Body of pancreas (tissue), 4 donors: ENCODE measurements around the gene TPM2. TPM values are rescaled to one million over a fixed set of nuclear protein-coding genes. Genes with fewer than 3 reads are reported as not detected.
"Not testable (repeated sequence)": the region's sequence is repeated elsewhere in the genome, so short reads cannot be mapped to it uniquely, and the experiment has no call there.

ENCODE experiments used
- ATAC-seq: fragments of 150-250 bp; one replicate; pipeline ENCODE4 v1.9.1; 2016
- DNase-seq, 4 donors: peaks; one replicate each; pipeline ENCODE4 v3.0.0-alpha.2; 2019
- H3K27ac ChIP-seq, 4 donors: fragments of 200-600 bp; sonication (generic); 1 replicate in 3 of 4; 2 replicates in 1 of 4; pipeline versions ENCODE4 v1.5.1 to v1.6.1; 2016 to 2019; ENCODE audit warnings: mild to moderate bottlenecking in 1 of 4, mixed read lengths in 1 of 4, moderate library complexity in 1 of 4
- H3K27me3 ChIP-seq, 2 donors: fragments of 200-600 bp; sonication (generic); one replicate each; pipeline ENCODE4 v1.6.0; 2016; ENCODE audit warnings: mild to moderate bottlenecking in 1 of 2
- H3K36me3 ChIP-seq, 2 donors: fragments of 200-600 bp; sonication (generic); replicated peaks in 1 of 2; 2 replicates each; pipeline ENCODE4 v1.5.1; 2016; ENCODE audit warnings: low read depth in 2 of 2; ENCODE audit not compliant: insufficient read depth in 1 of 2
- H3K4me1 ChIP-seq: fragments of 200-600 bp; sonication (generic); one replicate; pipeline ENCODE4 v1.6.0; 2016
- H3K4me3 ChIP-seq, 2 donors: fragments of 200-600 bp; sonication (generic); 1 replicate in 1 of 2; 2 replicates in 1 of 2; pipeline ENCODE4 v1.5.1; 2016 to 2019
- H3K9me3 ChIP-seq, 3 donors: fragments of 200-600 bp; sonication (generic); 1 replicate in 2 of 3; 2 replicates in 1 of 3; pipeline ENCODE4 v1.5.1; 2016
- POLR2A ChIP-seq, 3 donors: fragments of 450-650 bp; IDR thresholded peaks; one replicate each; pipeline ENCODE4 v1.6.1; 2016; ENCODE audit warnings: antibody characterized with exemption in 3 of 3, mild to moderate bottlenecking in 2 of 3
- WGBS, 2 donors: methylation state at CpG; one replicate each; pipeline ENCODE4 v1.1.5; 2017; 5-methylcytosine and 5-hydroxymethylcytosine counted together
- intact Hi-C: fragments of 100-400 bp; cut with DNase I; formaldehyde crosslinking; loops from one replicate; pipeline ENCODE4 v1.15.1; 2023
- total RNA-seq, 2 donors: library from RNA; depleted of rRNA; stranded (reverse); fragments of >200 nt; gene quantifications; one replicate each; pipeline ENCODE4 v1.1.0, GENCODE V29; 2016
- TF ChIP-seq, protein P1 (sequence below), 7 experiments: fragments of 450-650 bp in 4 of 7; fragments of 200-600 bp in 3 of 7; sonication (generic) in 3 of 7; IDR thresholded peaks; one replicate each; pipeline ENCODE4 v1.5.1; 2016 to 2019; ENCODE audit warnings: antibody characterized with exemption in 7 of 7

The TPM2 gene
- total RNA-seq, 2 donors from 2014 or later = 75.8 to 132 TPM

DNA sequence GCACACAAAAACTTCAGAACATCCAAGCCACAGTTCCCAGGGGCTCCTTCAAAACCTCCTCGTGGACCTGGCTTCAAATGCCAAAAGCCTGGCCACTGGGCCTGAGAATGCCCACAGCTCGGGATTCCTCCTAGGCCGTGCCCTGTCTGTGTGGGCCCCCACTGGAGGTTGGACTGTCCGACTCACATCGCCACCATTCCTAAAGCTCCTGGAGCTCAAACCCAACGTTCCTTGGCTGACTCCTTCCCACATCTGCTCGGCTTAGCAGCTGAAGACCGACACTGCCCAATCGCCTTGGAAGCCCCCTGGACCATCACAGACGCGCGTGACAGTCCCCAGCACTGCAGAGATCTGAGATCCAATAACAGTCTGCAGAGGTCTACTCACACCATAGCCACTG is 46.7 kb downstream of the TPM2 start:
- Histone ChIP-seq H3K9me3 (no peaks in the 10 kb centered on the region), H3K4me3 (no peak overlapping the region), H3K27me3 (no peaks in the 10 kb centered on the region), H3K4me1 (peaks cover 11% of the 10 kb centered on the region), H3K27ac (no peak overlapping the region), H3K36me3 (no peaks in the 10 kb centered on the region)
- intact Hi-C loops = no loop called here
- DNase-seq = no peak
- ATAC-seq = no peak
- 78 to 93% methylated on average over 2 to 12 of the region's 12 CpGs for WGBS, 2 donors
- TF ChIP-seq POLR2A (IDR thresholded peaks at IDR 0.05) = no peak
- TF ChIP-seq, protein P1, sequence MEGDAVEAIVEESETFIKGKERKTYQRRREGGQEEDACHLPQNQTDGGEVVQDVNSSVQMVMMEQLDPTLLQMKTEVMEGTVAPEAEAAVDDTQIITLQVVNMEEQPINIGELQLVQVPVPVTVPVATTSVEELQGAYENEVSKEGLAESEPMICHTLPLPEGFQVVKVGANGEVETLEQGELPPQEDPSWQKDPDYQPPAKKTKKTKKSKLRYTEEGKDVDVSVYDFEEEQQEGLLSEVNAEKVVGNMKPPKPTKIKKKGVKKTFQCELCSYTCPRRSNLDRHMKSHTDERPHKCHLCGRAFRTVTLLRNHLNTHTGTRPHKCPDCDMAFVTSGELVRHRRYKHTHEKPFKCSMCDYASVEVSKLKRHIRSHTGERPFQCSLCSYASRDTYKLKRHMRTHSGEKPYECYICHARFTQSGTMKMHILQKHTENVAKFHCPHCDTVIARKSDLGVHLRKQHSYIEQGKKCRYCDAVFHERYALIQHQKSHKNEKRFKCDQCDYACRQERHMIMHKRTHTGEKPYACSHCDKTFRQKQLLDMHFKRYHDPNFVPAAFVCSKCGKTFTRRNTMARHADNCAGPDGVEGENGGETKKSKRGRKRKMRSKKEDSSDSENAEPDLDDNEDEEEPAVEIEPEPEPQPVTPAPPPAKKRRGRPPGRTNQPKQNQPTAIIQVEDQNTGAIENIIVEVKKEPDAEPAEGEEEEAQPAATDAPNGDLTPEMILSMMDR (IDR thresholded peaks at IDR 0.05) = no peak

DNA sequence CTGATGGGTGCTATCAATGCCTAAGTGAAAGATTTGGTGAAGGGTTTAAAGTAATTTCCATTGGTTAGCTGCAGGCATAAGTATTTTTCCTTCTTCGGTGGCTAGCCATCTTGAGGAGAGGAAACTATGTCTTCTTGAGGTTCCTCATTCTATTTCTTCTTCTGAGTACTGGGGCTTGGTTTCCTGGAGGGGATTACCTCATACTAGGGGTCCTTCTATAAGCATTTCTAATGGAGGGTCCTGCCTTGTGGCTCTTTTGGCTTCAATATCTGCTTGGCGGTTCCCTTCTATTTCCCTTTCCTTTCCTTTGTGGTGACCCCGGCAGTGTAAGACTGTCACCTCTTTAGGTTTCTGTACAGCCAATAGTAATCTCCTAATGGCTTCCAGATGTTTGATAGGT is 48.2 kb downstream of the TPM2 start:
- H3K27me3 ChIP-seq, H3K9me3 ChIP-seq, DNase-seq, intact Hi-C loops, H3K4me1 ChIP-seq, H3K36me3 ChIP-seq, ATAC-seq, H3K4me3 ChIP-seq: not testable (repeated sequence)
- peak overlapping the region in 1 of 4 donors; percentile 16 for H3K27ac ChIP-seq
- 74 to 85% methylated on average over 3 of the region's 3 CpGs for WGBS, 2 donors

DNA sequence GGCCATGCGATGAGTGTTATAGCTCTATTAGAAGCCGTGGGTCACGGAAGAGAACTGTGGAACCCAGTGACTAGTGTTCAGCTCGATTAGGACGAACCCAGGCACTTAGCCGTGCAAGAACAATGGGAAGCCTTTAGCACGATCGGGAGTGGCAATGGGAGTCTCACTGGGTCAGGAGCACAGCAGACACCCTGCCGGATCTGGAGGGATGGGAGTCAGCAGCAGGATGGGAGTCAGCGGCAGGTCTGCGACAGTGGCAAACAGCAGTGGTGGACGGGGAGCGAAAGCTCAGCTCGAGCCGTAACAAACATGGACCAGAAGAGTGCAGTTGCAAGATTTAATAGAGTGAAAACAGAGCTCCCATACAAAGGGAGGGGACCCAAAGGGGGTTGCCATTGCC is 49.3 kb downstream of the TPM2 start:
- not testable (repeated sequence) for ATAC-seq, DNase-seq

GRCh38 chr9:35639631-35640030 is 50.1 kb downstream of the TPM2 start:
- DNase-seq (no peak), ATAC-seq (no peak)
- Histone ChIP-seq H3K9me3 (no peaks in the 10 kb centered on the region), H3K27ac (no peak overlapping the region), H3K4me1 (no peaks in the 10 kb centered on the region), H3K4me3 (no peak overlapping the region), H3K27me3 (no peaks in the 10 kb centered on the region), H3K36me3 (no peaks in the 10 kb centered on the region)
- intact Hi-C loops = no loop called here
- TF ChIP-seq, protein P1 (IDR thresholded peaks at IDR 0.05) = no peak
- TF ChIP-seq POLR2A (IDR thresholded peaks at IDR 0.05) = no peak
- 65 to 81% methylated on average over 1 of the region's 1 CpG for WGBS, 2 donors

More for the DNA sequence above, 49.3 kb downstream of the TPM2 start:
- H3K27ac ChIP-seq, H3K36me3 ChIP-seq, H3K27me3 ChIP-seq, H3K4me3 ChIP-seq, H3K9me3 ChIP-seq, intact Hi-C loops, H3K4me1 ChIP-seq: not testable (repeated sequence)
- WGBS, 2 donors = 90 to 96% methylated on average over 15 of the region's 15 CpGs

GRCh38 chr9:35639225-35639624 is 50.5 kb downstream of the TPM2 start:
- H3K36me3 ChIP-seq, H3K4me3 ChIP-seq, intact Hi-C loops, ATAC-seq, H3K9me3 ChIP-seq, H3K27me3 ChIP-seq, H3K27ac ChIP-seq, DNase-seq, H3K4me1 ChIP-seq: not testable (repeated sequence)
- 85 to 91% methylated on average over 1 of the region's 1 CpG for WGBS, 2 donors

DNA sequence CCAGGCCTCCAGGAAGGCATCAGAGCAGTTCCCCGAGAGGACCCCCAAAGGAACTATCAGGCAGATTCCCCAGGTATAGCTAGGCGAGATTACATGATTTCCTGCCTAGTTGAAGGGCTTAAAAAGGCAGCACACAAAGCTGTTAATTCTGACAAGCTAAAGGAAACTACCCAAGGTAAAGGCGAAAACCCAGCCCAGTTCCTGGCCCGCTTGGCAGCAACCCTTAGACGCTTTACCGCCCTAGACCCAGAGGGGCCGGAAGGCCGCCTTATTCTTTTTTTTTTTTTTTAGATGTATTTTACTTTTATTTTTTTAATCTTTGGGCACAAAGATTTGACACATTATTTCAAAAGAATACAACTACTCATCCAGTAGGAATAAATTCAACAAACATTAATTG is 51.0 kb downstream of the TPM2 start:
- H3K4me3 ChIP-seq, H3K9me3 ChIP-seq, H3K27ac ChIP-seq, DNase-seq, H3K36me3 ChIP-seq, intact Hi-C loops, ATAC-seq, H3K4me1 ChIP-seq, H3K27me3 ChIP-seq: not testable (repeated sequence)
- WGBS, 2 donors = 65 to 68% methylated on average over 7 of the region's 8 CpGs

GRCh38 chr9:35637427-35637955 is 52.2 kb downstream of the TPM2 start:
- WGBS, 2 donors = 88 to 93% methylated on average over 9 of the region's 9 CpGs
- intact Hi-C loops = not testable (repeated sequence)

DNA sequence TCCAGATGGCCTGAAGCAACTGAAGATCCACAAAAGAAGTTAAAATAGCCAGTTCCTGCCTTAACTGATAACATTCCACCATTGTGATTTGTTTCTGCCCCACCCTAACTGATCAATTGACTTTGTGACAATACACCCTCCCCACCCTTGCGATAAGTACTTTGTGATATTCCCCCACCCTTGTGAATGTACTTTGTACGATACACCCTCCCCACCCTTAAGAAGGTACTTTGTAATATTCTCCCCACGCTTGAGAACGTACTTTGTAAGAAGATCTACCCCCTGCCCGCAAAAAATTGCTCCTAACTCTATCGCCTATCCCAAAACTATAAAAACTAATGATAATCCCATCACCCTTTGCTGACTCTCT is 52.9 kb downstream of the TPM2 start:
- H3K4me3 ChIP-seq, ATAC-seq, intact Hi-C loops, H3K4me1 ChIP-seq, H3K9me3 ChIP-seq, H3K27me3 ChIP-seq, H3K36me3 ChIP-seq, DNase-seq: not testable (repeated sequence)
- 82 to 96% methylated on average over 6 of the region's 6 CpGs for WGBS, 2 donors
- H3K27ac ChIP-seq = peak overlapping the region in 1 of 4 donors; percentile 31

More at GRCh38 chr9:35637427-35637955, 52.2 kb downstream of the TPM2 start:
- H3K4me3 ChIP-seq, H3K27ac ChIP-seq, H3K27me3 ChIP-seq, H3K9me3 ChIP-seq, DNase-seq, H3K4me1 ChIP-seq, ATAC-seq, H3K36me3 ChIP-seq: not testable (repeated sequence)
